Retinal pigment epithelial cell (primary cell): Measurements from ENCODE around the gene ANO10.

Source experiments
- DNase-seq: peaks from one replicate; pipeline ENCODE4 v3.0.0-alpha.2; 2010; ENCODE audit warnings: low read depth
- H3K4me3 ChIP-seq: 2 replicates; pipeline ENCODE4 v1.5.1; 2011; ENCODE audit warnings: mild to moderate bottlenecking, low read length, control low read depth, moderate library complexity
- CTCF ChIP-seq: conservative IDR thresholded peaks from 2 replicates; pipeline ENCODE4 v1.5.1; 2011; ENCODE audit warnings: low read depth, low read length, control low read depth, inconsistent platforms

Gene ANO10

GRCh38 chr3:43410592-43410991 is 211.2 kb downstream of the ANO10 start:
- no peak for TF ChIP-seq CTCF

GRCh38 chr3:43409506-43409905 is 212.3 kb downstream of the ANO10 start:
- no peak for DNase-seq
- H3K4me3 ChIP-seq = no peak overlapping the region
- TF ChIP-seq CTCF = no peak

More at GRCh38 chr3:43410592-43410991, 211.2 kb downstream of the ANO10 start:
- no peak overlapping the region for H3K4me3 ChIP-seq
- DNase-seq = no peak

- no peak for TF ChIP-seq CTCF
Measured at GRCh38 chr3:43406643-43407023, 215.2 kb downstream of the ANO10 start.

GRCh38 chr3:43405888-43406642 is 215.7 kb downstream of the ANO10 start:
- no peak for DNase-seq
- no peak for TF ChIP-seq CTCF
- H3K4me3 ChIP-seq = no peak overlapping the region

More at GRCh38 chr3:43406643-43407023, 215.2 kb downstream of the ANO10 start:
- no peak for DNase-seq
- H3K4me3 ChIP-seq = no peak overlapping the region

GRCh38 chr3:43400781-43401730 is 220.8 kb downstream of the ANO10 start:
- DNase-seq = no peak
- TF ChIP-seq CTCF = no peak

GRCh38 chr3:43400167-43400566 is 221.6 kb downstream of the ANO10 start:
- DNase-seq = no peak
- TF ChIP-seq CTCF = no peak
- H3K4me3 ChIP-seq = no peak overlapping the region

More at GRCh38 chr3:43400781-43401730, 220.8 kb downstream of the ANO10 start:
- no peak overlapping the region for H3K4me3 ChIP-seq
